T-helper 2 cell (primary cell): ENCODE results near the gene PDGFRB.
"Not testable (repeated sequence)": the region's sequence is repeated elsewhere in the genome, so short reads cannot be mapped to it uniquely, and the experiment has no call there.

Experiments used
- DNase-seq, 5 experiments: peaks; one replicate each; pipeline versions ENCODE4 v3.0.0 to v3.0.0-alpha.2; 2012 to 2022

PDGFRB gene

GRCh38 chr5:150112201-150113046 lies 43.2 kb downstream of the PDGFRB start:
- no peak for DNase-seq

DNA sequence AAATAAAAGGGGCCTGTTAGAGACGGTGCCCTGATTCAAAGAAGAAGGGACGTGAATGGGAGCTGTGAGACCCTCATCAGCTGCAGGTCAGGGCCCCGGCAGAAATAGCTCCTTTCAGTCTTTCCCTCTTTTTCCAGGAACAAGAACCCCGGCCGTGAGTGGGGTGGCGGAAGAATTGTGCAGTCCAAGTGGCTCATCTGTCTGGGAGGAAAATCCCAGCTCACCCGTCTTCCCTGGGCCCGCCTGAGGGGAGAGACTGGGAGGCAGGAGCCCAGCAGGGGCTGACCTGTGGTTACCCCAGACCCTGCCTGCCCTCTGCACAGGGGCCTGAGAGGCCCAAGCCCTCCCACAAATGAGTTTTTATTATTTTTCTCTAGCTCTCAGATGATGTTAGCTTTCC lies 44.5 kb downstream of the PDGFRB start:
- no peak for DNase-seq

DNA sequence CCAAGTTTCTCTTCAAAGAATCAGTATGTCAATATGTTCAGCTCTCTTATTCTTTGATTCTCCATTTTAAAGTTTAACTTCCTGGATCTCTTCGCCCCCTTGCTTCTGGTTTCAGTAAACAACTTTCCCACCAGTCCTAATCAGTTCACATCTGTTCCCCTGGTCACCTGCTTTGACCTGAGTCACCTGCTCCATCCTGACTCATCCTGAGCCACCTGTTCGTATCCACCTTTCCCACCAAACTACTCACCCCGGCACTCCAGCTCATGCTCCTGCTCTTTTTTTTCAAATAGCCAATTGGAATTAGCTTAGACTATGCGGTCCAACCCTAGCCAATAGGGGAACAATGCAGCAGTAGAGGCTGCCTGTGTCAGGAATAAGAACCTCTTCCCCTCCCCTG lies 45.7 kb downstream of the PDGFRB start:
- no peak for DNase-seq

DNA sequence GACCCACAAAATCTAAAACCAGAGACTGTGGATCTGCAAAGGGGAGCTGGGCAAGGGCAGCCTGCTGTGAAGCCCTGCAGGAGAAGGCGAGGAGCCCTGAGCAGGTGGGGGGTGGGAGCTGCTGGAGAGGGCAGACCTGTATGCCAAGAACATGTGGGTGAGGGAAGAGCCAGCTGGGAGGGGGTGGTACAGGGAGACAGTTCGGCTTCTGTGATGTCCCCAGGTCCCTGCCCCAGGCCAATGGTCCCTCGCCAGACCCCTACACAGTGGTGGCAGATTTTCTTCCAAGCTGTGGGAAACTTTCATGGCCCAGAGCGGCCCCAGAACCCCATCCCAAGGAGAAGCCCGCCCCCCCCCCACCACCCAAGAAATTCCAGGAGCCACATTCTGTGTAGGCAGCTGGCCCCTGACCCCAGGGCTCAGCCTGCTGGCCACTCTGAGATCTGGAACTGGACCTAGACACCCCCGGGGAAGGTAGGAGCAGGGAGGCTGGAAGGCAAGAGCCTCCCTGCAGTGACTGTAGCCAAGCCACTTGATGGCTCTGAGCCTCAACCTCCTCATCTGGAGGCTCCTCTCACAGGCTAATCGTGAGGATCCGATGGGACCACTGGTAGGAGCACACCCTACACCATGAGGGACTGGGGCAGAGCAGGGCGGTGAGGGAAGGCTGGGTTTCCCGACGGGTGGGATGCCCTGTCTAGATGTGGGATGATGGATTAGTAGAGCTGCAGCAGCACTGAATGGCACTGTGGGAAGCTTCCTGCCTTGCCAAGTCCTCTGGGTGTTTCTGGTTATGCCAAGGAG lies 46.7 kb downstream of the PDGFRB start:
- DNase-seq: no peak

DNA sequence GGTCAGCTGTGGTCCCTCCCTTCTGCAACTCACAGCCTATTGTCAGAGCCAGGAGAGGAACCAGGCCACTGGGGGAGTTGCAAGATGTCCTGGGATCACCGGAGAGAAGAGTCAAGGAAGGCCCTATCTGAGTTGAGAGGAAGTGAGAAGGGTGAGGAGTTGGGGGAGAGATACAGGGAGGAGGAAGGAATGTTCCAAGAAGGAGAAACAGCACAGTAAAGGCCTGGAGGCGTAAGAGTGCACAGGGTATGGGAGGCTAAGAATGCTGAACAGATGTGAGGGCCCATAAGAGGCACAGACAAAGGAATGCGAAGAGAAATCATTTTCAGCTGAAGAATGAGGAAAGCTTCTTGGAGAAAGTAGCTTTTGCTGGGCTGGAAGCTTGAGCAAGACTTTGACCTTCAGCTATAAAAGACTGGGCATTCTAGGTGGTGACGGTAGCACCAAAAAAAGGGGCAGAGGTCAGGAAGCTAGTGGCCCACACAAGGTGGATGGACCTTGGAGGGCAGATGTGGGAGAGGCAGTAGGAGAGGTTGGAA lies 47.7 kb downstream of the PDGFRB start:
- no peak for DNase-seq

- DNase-seq: no peak
Measured at GRCh38 chr5:150106674-150107426, 48.8 kb downstream of the PDGFRB start.

DNA sequence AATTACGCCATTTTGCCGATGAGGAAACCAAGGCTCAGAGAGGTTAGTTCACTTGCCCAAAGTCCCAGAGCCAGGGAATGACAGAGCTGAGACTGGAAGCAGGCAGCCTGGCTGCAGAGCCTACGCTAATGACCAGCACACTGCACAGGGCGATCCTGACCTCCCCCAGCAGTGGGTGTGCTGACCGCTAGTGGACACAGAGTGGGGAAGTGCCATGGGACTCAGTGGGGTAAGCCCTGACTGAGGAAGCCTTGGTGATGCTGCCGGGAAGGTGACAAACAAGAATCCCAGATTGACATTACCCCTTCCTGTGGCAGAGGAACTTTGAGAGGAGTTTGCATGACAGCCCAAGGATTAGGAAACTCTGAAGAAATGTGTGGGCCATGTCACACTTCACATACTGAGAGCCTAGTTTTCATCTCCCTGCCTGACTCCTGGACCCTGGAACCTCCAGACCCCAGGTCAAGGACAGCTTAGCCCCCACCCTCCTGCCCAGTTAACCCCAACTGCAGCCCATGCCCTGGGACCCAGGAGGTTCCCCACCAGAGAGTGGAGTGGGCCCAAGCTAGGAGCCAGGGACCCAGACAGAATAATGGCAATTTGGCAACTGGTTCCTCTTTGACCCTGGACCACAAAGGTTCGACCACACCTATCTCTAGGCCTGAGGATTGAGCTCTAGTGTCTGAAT lies 49.6 kb downstream of the PDGFRB start:
- no peak for DNase-seq

DNA sequence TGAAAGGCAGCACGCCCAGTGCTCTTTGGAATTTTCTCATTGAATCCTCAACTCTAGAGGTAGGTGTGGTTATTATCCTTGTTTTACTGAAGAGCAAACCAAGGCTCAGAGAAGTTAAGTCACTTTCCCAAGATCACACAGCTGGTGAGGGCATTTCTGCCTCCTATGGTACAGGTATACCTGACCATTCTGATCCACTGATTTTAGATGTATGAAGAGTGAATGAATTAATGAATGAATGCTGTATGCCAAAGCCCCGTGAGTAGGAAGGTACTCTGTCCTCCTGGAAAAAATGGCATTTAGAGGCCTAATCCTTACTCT lies 51.1 kb downstream of the PDGFRB start:
- DNase-seq: no peak

DNA sequence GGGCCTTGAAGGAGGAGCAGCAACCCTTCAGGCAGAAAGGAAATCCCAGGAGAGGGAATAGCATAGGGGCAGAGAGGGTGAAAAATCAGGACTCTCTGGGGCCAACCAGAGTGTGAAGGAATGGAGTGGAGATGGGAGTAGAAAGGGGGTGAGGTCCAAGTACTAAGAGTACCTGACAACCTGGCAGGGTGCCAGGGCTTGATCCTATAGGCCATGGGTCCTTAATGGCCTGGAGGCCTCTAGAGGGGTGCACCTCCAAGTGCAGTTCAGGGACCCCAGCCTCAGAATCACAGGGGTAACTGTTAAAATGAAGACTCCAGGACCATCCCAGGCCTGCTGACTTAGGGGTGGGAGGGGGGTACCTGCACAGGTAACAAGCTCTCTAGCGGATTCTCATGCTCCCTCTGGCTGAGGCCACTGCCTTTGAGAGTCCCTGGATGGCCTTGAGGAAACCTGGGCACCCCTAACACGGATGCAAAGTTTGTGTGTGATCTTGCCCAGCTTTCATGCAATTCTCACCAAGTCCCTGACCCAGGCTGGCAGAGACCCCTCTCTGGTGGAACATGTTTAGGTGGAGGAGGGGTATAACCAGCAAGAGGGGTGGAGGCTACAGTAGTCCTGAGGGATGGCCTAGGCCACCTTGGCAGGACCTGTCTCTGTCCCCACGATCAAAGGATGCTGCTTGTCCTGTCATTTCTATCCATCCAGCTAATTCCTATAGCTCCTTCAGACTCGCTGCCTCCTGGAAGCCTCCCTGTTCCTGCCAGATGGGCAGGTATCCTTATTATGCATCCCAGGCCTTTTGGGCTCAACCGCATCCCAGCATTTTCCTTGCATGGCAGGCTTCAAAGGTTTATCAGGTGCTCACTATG lies 51.7 kb downstream of the PDGFRB start:
- no peak for DNase-seq

- DNase-seq: no peak
Measured at GRCh38 chr5:150101023-150101422, 54.6 kb downstream of the PDGFRB start.

DNA sequence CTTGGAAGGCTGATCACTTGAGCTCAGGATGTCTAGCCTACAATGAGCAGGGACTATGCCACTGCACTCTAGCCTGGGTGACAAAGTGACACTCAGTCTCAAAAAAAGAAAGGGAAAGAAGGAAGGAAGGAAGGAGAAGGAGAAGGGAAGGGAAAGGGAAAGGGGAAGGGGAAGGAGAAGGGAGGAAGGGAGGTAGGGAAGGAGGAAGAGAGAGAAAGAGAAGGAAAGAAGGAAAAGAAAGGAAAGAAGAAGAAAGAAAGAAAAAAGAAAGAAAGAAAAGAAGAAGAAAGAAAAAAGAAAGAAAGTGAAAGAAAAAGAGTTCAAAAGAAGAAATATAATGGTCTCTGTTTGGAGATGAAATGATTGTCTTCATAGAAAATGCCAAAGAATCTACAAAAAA lies 58.5 kb downstream of the PDGFRB start:
- no peak for DNase-seq

DNA sequence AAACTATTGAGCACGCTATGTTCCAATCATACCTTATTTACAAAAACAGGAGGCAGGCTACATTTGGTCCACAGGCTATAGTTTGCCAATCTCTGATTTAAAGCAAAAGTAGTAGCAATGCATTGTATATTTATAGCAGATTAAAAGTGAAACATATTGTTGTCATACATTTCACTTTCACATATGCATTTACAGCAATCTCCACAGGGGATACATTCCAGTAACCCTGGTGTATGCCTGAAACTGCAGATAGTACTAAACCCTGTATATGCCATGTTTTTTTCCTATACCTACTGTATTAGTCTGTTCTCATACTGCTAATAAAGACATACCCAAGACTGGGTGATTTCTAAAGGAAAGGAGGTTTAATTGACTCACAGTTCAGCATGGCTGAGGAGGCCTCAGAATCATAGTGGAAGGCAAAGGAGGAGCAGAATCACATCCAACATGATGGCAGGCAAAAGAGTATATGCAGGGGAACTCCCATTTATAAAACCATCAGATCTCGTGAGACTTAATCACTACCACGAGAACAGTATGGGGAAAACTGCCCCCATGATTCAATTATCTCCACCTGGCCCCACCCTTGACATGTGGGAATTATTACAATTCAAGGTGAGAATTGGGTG lies 63.4 kb downstream of the PDGFRB start:
- no peak for DNase-seq

DNA sequence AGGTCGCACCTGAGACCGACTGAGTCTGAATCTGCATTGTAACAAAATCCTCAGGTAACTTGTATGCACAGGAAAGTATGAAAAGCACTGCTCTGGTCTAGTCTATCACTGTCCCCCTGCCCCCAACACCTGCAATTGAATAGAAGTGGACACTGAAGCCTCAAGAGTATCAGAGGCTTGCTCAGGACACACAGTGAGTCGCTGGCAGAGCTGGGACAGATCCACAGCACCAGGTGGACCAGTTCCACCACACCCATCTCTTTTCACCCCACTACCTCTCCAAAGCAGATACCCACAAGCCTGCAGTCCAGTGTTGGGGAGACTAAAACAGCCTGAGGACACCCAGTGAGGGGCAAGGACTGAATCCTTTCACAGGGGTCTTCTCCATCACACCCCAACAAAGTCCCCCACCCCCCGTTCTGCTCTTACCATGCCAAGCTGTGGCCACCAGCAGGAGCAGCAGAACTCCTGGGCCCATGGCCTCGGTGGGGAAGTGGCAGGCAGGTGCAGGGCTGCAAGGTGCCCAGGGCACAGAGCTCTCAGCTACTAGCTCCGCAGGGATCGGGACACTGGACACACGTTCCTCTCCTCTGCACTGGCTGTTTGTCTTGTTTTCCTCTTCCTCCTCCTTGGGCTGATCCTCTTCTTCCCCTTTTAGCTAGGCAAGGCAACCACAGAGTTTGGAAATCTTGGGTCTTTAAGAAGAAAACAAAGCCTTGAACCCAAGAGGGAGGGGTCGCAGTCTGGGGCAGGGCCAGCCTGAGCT lies 69.5 kb downstream of the PDGFRB start, which contains the start of gene CSF1R:
TSS of gene CSF1R (minus strand) at position 605 of the 766 bp plus-strand sequence. CDS start at position 478, 127 bp downstream.
- no peak for DNase-seq

GRCh38 chr5:150085191-150085912 lies 70.3 kb downstream of the PDGFRB start:
- DNase-seq: no peak

- not testable (repeated sequence) for DNase-seq
Measured at GRCh38 chr5:150084754-150085153, 70.9 kb downstream of the PDGFRB start.

DNA sequence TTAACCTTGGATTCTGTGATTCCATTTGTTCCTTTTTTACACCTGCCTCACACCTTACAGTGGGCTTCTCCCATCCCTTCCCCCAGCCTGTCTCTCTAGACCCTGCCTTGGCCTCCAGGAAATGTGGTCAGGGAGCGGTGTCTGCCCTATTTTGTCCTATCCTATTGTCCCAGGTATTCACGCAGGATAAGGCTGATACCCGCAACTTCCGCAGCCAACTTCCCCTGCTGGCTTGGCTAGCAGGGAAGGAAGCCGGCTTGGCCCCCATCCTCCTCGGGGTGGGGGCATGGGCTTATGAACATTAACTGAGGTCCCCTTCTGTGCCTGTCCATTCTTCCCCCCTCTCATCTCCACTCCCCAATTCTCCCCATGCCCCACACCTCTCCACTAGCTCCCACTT lies 72.8 kb downstream of the PDGFRB start:
- no peak for DNase-seq

DNA sequence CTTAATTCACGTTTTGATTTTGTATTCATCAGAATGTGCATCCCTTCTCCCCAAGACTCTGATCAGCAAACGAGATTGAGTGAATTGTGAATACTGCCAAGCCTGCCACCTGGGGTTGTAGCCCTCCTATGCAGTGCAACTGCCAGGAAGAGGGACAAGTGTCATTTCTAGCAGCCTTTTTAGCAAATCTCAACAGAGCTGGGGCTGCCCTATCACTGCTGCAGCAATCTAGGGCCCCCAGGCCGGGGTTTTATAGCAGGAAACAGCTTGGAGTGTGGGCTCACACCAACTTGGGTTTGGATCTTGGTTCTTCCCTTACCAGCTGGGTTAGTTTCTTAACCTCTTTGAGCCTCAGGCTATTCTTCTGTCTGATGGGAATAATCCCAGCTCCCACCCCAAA lies 73.3 kb downstream of the PDGFRB start:
- no peak for DNase-seq

GRCh38 chr5:150081541-150082283 lies 73.9 kb downstream of the PDGFRB start:
- DNase-seq: no peak
